GM21423 (cell line): Measurements from ENCODE around the gene MAP1LC3B2.

Experiments
- ATAC-seq: cut with Tn5 transposase; IDR thresholded peaks from one replicate; pipeline ENCODE4 v1.9.1; 2021; ENCODE audit warnings: mild to moderate bottlenecking, moderate library complexity; ENCODE audit not compliant: unreplicated experiment

Gene MAP1LC3B2

DNA sequence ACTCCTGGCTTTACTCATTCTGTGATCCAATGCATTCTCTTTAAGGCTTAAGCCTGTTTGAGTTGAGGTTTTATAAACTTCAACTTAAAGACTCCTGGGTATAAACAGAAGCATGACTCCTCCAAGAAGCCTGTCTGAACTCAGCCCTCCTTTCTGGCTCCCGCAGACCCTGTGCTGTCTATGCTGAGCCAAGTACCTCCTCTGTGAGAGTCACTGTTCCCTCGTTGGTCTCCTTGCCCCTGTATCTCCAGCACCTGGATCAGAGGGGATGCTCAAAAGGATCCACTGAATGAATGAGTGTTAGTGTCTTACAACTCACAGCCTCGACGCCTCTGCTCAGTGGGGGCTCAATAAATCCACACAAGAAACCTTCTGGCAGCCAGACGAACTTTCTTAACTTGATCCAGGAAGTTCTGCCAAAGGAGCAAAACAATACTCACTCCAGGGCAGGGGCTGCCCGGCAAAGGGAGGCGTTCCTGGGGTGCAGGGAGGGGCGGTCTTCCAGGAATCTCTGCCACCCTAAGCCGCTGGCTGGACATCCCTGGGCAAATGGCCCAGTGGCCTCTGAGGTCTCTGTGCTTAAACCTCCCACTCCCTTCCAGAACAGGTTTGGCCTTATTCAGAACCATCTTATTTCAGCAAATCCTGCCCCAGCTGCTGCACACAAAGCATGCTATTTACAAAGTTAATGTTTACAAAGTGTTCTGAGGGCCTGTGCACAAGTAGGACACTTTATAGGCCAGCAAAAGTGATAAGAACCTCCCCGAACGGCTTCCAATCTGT is 32.9 kb downstream of the MAP1LC3B2 start:
- no peak for ATAC-seq

DNA sequence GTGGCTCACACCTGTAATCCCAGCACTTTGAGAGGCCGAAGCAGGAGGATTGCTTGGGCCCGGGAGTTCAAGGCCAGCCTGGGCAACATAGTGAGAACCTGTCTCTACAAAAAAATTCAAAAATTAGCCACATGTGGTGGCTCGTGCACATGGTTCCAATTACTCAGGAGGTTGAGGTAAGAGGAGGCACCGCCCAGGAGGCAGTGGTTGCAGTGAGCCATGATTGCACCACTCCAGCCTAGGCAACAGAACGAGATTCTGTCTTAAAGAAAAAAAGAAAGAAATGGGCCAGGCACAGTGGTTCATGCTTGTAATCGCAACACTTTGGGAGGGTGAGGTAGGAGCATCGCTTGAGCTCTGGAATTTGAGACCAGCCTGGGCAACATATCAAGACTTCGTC is 33.5 kb downstream of the MAP1LC3B2 start:
- ATAC-seq, result no peak

GRCh38 chr12:116594325-116595038 is 35.3 kb downstream of the MAP1LC3B2 start:
- no peak for ATAC-seq

DNA sequence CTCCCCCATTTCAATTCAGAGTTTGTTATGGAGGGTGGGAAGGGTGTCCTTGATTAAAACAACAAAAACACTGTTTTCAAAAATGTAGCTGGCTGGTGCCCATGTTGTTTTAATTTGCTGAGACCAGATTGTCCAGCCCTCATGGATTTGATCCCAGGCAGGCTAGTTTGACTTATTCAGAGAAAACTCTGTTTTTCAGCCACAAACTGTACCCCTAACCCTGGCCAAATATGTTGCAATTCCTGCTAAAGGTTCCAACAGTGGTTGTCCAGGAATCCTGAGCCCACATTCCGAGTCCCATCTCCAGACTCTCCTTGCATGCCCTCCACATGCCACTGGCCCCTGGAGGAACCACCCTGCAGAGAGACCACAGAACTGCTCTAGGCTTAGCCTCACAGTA is 36.0 kb downstream of the MAP1LC3B2 start:
- ATAC-seq, result no peak

DNA sequence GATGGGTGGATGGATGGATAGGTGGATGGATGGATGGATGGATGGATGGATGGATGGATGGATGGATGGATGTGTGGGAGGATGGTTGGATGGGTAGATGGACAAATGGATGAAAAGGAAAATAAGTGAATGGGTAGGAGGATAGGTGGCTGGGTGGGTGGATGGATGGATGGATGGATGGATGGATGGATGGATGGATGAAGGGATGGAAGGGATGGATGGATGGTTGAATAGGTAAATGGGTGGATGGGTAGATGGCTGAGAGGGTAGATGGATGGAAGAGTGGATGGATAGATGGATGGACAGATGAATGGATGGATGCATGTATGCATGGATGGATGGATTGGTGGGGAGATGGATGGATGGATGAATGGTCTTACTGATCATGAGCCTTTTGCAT is 36.5 kb downstream of the MAP1LC3B2 start:
- ATAC-seq, result no peak

GRCh38 chr12:116597886-116598285 is 38.7 kb downstream of the MAP1LC3B2 start:
- ATAC-seq, result no peak

GRCh38 chr12:116598311-116599284 is 39.4 kb downstream of the MAP1LC3B2 start:
- ATAC-seq, result no peak

GRCh38 chr12:116599285-116600136 is 40.3 kb downstream of the MAP1LC3B2 start:
- no peak for ATAC-seq

- ATAC-seq, result no peak
These were observed 42.1 kb downstream of the MAP1LC3B2 start for GRCh38 chr12:116600959-116601918.

DNA sequence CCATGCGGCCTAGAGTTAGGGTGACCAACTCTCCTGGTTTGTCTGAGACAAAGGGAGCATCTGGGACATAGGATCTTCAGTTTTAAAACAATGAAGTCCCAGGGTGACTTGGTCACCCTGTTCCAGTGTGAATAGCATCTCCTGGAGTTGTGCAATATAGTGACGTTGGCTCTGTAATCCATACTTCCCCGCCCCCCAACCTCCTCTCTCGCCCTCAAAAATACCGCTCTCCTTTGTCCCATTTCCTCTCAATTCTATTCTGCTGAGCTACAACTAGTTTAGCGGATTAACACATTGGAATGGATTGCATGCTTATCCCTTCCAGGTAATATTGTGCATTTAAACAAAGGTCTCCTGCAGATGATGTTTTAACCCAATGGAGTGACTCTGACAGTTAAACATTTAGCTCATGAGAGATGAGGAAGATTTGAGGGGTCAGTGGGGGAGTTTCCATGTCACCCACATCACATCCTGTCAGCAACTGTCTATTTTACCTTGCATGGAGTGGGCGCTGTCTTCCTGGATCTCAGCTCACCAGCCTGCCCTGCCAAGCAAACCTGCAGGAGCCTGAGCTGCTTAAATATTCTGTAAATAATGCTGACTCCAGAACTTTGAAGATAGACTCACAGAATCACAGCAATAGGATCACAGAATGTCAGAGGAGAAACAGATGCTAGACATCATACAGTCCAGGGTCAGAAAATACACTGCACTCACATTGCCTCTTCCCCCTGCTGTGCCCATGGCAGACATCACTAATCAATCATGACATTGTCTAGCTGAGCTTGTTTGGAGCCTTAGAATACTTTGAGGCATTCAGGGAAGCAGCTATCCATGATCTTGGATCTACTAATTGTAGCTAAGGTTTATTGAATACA is 43.0 kb downstream of the MAP1LC3B2 start:
- no peak for ATAC-seq

DNA sequence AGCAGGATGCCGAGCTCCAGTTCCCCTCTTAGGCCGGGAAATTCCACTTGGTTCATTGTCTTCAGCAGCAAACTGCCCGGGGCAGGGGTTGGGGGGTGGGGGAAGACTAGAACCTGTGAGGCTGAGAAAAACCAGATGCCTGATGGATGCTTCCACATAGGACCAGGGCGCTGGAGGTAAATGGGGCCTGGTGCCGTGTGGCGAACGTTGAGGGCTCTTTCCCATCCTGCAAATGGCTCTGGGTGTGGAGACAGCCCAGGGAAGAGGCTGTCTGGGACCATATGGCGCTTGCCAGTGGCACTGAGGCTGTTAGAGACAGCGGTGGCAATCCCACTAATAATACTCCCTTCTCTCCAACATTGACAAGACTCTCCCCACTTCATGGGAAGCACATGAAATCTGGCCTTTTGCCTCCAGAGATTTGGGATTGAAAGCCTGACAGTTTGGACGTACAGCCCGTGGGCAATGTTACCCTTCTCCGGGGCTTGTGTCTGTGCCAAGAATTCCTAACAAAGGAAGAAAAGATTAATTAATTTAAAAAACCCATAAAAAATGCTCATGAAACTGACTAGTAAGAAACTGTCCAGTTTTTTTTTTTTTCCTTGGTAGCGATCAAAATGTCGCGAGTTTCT is 44.5 kb downstream of the MAP1LC3B2 start:
- ATAC-seq, result no peak

GRCh38 chr12:116604178-116604895 is 45.2 kb downstream of the MAP1LC3B2 start:
- no peak for ATAC-seq

DNA sequence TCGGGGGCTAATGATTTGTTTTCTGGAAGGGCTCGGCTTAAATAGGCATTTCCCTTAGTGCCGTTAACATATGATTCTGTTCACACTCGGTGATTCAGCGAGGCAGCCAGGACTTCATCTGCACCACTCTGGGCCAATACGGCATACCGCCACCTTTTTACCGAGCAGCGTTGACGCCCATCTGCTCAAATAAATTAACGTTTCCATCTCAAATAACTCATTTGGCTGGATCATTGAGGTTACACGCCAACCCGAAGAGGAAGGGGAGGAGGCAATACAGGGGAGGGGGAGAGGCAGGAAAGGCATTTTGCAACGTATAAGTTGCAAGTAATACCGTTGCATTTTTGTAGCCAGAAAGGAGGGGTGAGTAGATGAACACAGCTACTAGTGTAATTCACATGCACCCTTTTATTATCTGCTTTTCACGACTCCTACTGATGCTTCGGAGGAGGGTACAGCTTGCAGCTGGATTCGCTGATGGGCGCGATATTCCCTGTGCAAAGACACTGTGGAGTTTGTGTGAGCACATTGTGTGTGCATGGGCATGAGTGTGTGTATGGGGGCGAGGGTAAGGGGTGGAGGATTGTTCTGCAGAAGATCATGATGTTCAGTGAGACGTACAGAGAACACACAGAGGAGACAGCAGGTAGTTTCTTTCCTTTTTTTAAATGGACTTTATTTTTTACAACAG is 45.9 kb downstream of the MAP1LC3B2 start:
- no peak for ATAC-seq

- ATAC-seq, result no peak
These were observed 47.2 kb downstream of the MAP1LC3B2 start for GRCh38 chr12:116606397-116606796.

DNA sequence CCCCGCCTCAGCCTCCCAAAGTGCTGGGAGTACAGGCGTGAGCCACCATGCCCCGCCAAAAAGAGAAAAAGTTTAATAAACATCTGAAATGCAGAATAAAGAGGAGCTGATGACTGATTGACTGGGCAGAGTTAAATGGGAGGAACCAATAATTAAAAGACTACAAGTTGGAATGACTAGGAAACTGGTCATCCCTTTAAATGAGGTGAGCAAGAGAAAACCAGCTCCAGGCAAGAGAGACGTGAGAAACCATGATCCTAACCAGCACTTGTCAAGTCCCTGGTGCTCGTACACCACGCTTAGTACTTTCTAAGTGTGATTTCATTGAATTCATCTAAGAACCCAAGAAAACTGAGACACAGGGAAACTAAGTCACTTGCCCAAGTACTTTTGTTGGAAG is 47.9 kb downstream of the MAP1LC3B2 start:
- ATAC-seq, result no peak

GRCh38 chr12:116609319-116610114 is 50.3 kb downstream of the MAP1LC3B2 start:
- no peak for ATAC-seq
